OCI-LY7 (cell line): ENCODE data around the gene ACOT13. TPM values are rescaled to one million over a fixed set of nuclear protein-coding genes. Genes with fewer than 3 reads are reported as not detected.

ENCODE experiments used
- BruUV-seq: library from RNA; stranded (reverse); fragments of 400-500 nt; replicated peaks from 2 replicates; lab custom pipeline; 2021; lab: Mats Ljungman, UMichigan
- CTCF ChIA-PET: fragments of 300-600 bp; sonication (Branson Sonifier 250); formaldehyde crosslinking; loops from one replicate; lab custom pipeline; 2022; ENCODE audit warnings: antibody characterized with exemption; ENCODE audit not compliant: unreplicated experiment; lab: Charles Lee
- POLR2A ChIA-PET: fragments of 300-600 bp; sonication (Branson Sonifier 250); formaldehyde crosslinking; loops from one replicate; lab custom pipeline; 2022; ENCODE audit warnings: antibody characterized with exemption; lab: Charles Lee
- DNase-seq: peaks from one replicate; pipeline ENCODE4 v3.0.0-alpha.2; 2015; ENCODE audit warnings: low spot score
- H2AFZ ChIP-seq: fragments of 200-600 bp; sonication (generic), shearing (Covaris generic); 2 replicates; pipeline ENCODE4 v1.6.1; 2014; ENCODE audit warnings: mild to moderate bottlenecking, antibody characterized with exemption, low read length, moderate library complexity
- H3K27ac ChIP-seq: fragments of 200-600 bp; sonication (generic); 2 replicates; pipeline ENCODE4 v1.5.1; 2014; ENCODE audit warnings: mixed run types, low read depth, mild to moderate bottlenecking, moderate library complexity, low read length, inconsistent platforms; ENCODE audit not compliant: poor library complexity, severe bottlenecking
- H3K36me3 ChIP-seq: fragments of 200-600 bp; sonication (generic); 2 replicates; pipeline ENCODE4 v1.6.1; 2014; ENCODE audit warnings: mild to moderate bottlenecking, antibody characterized with exemption, low read length, moderate library complexity, mixed read lengths; ENCODE audit not compliant: insufficient read depth
- H3K4me1 ChIP-seq: fragments of 200-600 bp; sonication (generic); 2 replicates; pipeline ENCODE4 v1.5.1; 2014; ENCODE audit warnings: mild to moderate bottlenecking, low read length; ENCODE audit not compliant: insufficient read depth, poor library complexity, severe bottlenecking
- H3K4me2 ChIP-seq: fragments of 200-600 bp; sonication (generic); 2 replicates; pipeline ENCODE4 v1.6.1; 2014; ENCODE audit warnings: mild to moderate bottlenecking, low read length
- H3K4me3 ChIP-seq: fragments of 200-600 bp; sonication (generic); 2 replicates; pipeline ENCODE4 v1.5.1; 2014; ENCODE audit warnings: mild to moderate bottlenecking, low read depth, low read length; ENCODE audit not compliant: poor library complexity, severe bottlenecking
- H3K79me2 ChIP-seq: fragments of 200-600 bp; sonication (generic); 2 replicates; pipeline ENCODE4 v1.6.1; 2016; ENCODE audit warnings: low read depth, mild to moderate bottlenecking, low read length, moderate library complexity, mixed read lengths; ENCODE audit not compliant: insufficient read depth
- H3K9me2 ChIP-seq: fragments of 200-600 bp; sonication (generic); 2 replicates; pipeline ENCODE4 v1.6.1; 2016; ENCODE audit warnings: mild to moderate bottlenecking, low read length, mixed read lengths; ENCODE audit not compliant: insufficient read depth
- H3K9me3 ChIP-seq: fragments of 200-600 bp; sonication (generic); 2 replicates; pipeline ENCODE4 v1.6.1; 2014; ENCODE audit warnings: mild to moderate bottlenecking, mixed run types, low read length, mixed read lengths
- H4K20me1 ChIP-seq: fragments of 200-600 bp; sonication (generic); 2 replicates; pipeline ENCODE4 v1.6.1; 2014; ENCODE audit warnings: mild to moderate bottlenecking, antibody characterized with exemption, low read length, moderate library complexity, mixed read lengths; ENCODE audit not compliant: insufficient read depth
- CTCF ChIP-seq: fragments of 200-600 bp; sonication (generic); conservative IDR thresholded peaks from 2 replicates; pipeline ENCODE4 v1.5.1; 2014; ENCODE audit warnings: mild to moderate bottlenecking, antibody characterized with exemption, low read length, moderate library complexity, mixed read lengths
- EZH2phosphoT487 ChIP-seq: fragments of 200-600 bp; sonication (generic); IDR thresholded peaks from 2 replicates; pipeline ENCODE4 v1.6.1; 2018; ENCODE audit warnings: low read depth, borderline replicate concordance, mild to moderate bottlenecking, mixed run types, antibody characterized with exemption, low read length, moderate library complexity, mixed read lengths
- intact Hi-C: fragments of 100-400 bp; cut with micrococcal nuclease; formaldehyde crosslinking; loops from one replicate; pipeline ENCODE4 v1.10.0; 2022; ENCODE audit not compliant: unreplicated experiment
- total RNA-seq, 2 experiments: library from RNA; depleted of rRNA in 1 of 2; stranded (reverse); fragments of >200 nt in 1 of 2; shearing (Covaris generic) in 1 of 2; gene quantifications; 2 replicates each; pipeline ENCODE4 v1.2.3, GENCODE V29; 2014 to 2022

The ACOT13 gene
- total RNA-seq, 2 experiments from 2014 or later = 4.1 to 16.4 TPM

GRCh38 chr6:24704468-24704867, 37.6 kb downstream of the ACOT13 start:
- no peaks in the 10 kb centered on the region for H3K9me2 ChIP-seq
- H3K4me1 ChIP-seq = no peaks in the 10 kb centered on the region
- 0 out of 2 replicates have a peak, but pooled peaks cover 4% of the 10 kb centered on the region for H3K79me2 ChIP-seq
- no peak overlapping the region for H2AFZ ChIP-seq
- no TSS peak for BruUV-seq
- CTCF ChIA-PET = no interaction called here
- no peak overlapping the region for H3K27ac ChIP-seq
- no peak overlapping the region for H3K4me2 ChIP-seq
- POLR2A ChIA-PET = interaction anchor here (1.0 to 1.3 kb wide), 6 partner anchors 9 to 325 kb away, joined by 3 to 5 read pairs (median 3); no protein-coding TSS in a partner anchor
- H3K4me3 ChIP-seq = no peak overlapping the region
- H4K20me1 ChIP-seq = peaks cover 6% of the 10 kb centered on the region; the same call in 1 of the 2 replicates
- H3K9me3 ChIP-seq = no peaks in the 10 kb centered on the region
- DNase-seq = no peak
- TF ChIP-seq CTCF (no peak), EZH2phosphoT487 (no peak)
- intact Hi-C loops = no loop called here
- peaks cover 93% of the 10 kb centered on the region for H3K36me3 ChIP-seq

- BruUV-seq = no TSS peak
- H3K4me1 ChIP-seq = no peaks in the 10 kb centered on the region
- no peaks in the 10 kb centered on the region for H3K9me3 ChIP-seq
- DNase-seq = no peak
- peaks cover 19% of the 10 kb centered on the region; the same call in 1 of the 2 replicates for H4K20me1 ChIP-seq
- CTCF ChIA-PET = no interaction called here
- H3K36me3 ChIP-seq = peaks cover 100% of the 10 kb centered on the region
- POLR2A ChIA-PET = interaction anchor here (0.6 to 1.2 kb wide), 4 partner anchors 13 to 185 kb away, joined by 3 to 4 read pairs (median 3); no protein-coding TSS in a partner anchor
- intact Hi-C loops = no loop called here
- no peak overlapping the region for H2AFZ ChIP-seq
- no peaks in the 10 kb centered on the region for H3K9me2 ChIP-seq
- no peak overlapping the region for H3K4me2 ChIP-seq
- H3K27ac ChIP-seq = no peak overlapping the region
- TF ChIP-seq EZH2phosphoT487 (no peak), CTCF (no peak)
- H3K4me3 ChIP-seq = no peak overlapping the region
- peaks cover 33% of the 10 kb centered on the region; the same call in 1 of the 2 replicates for H3K79me2 ChIP-seq
Observed at GRCh38 chr6:24708612-24709011, 41.7 kb downstream of the ACOT13 start.

- no peak overlapping the region for H3K27ac ChIP-seq
- peaks cover 39% of the 10 kb centered on the region; the same call in 1 of the 2 replicates for H3K79me2 ChIP-seq
Observed at GRCh38 chr6:24709014-24709711, 42.3 kb downstream of the ACOT13 start.

More at GRCh38 chr6:24709014-24709711, 42.3 kb downstream of the ACOT13 start:
- no peak overlapping the region for H2AFZ ChIP-seq
- H3K4me3 ChIP-seq = no peak overlapping the region
- no TSS peak for BruUV-seq
- TF ChIP-seq CTCF = no peak
- no peak for TF ChIP-seq EZH2phosphoT487
- no peaks in the 10 kb centered on the region for H3K9me3 ChIP-seq
- intact Hi-C loops = no loop called here
- H3K4me2 ChIP-seq = no peak overlapping the region
- no peak for DNase-seq
- H4K20me1 ChIP-seq = peaks cover 19% of the 10 kb centered on the region; the same call in 1 of the 2 replicates
- no peaks in the 10 kb centered on the region for H3K9me2 ChIP-seq
- H3K36me3 ChIP-seq = peaks cover 100% of the 10 kb centered on the region
- H3K4me1 ChIP-seq = no peaks in the 10 kb centered on the region
- ChIA-PET POLR2A (interaction anchor here (0.5 to 1.8 kb wide), 4 partner anchors 10 to 232 kb away, joined by 3 to 6 read pairs (median 3); partner anchors contain the start of genes C6orf62 and GMNN), CTCF (no interaction called here)
